IPS-18c (cell line): Measurements from ENCODE around the gene SNX33.
"Not testable (repeated sequence)": the region's sequence is repeated elsewhere in the genome, so short reads cannot be mapped to it uniquely, and the experiment has no call there.

Source experiments
- H3K4me3 ChIP-seq: 2 replicates; pipeline ENCODE4 v1.7.0; 2013; ENCODE audit warnings: low read depth, mild to moderate bottlenecking, low read length, moderate library complexity; ENCODE audit not compliant: insufficient read depth
- H3K9me3 ChIP-seq: one replicate; pipeline ENCODE4 v1.6.1; 2013; ENCODE audit warnings: mild to moderate bottlenecking, low read length, moderate library complexity; ENCODE audit not compliant: control insufficient read depth, insufficient read depth

Gene SNX33, protein sequence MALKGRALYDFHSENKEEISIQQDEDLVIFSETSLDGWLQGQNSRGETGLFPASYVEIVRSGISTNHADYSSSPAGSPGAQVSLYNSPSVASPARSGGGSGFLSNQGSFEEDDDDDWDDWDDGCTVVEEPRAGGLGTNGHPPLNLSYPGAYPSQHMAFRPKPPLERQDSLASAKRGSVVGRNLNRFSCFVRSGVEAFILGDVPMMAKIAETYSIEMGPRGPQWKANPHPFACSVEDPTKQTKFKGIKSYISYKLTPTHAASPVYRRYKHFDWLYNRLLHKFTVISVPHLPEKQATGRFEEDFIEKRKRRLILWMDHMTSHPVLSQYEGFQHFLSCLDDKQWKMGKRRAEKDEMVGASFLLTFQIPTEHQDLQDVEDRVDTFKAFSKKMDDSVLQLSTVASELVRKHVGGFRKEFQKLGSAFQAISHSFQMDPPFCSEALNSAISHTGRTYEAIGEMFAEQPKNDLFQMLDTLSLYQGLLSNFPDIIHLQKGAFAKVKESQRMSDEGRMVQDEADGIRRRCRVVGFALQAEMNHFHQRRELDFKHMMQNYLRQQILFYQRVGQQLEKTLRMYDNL

DNA sequence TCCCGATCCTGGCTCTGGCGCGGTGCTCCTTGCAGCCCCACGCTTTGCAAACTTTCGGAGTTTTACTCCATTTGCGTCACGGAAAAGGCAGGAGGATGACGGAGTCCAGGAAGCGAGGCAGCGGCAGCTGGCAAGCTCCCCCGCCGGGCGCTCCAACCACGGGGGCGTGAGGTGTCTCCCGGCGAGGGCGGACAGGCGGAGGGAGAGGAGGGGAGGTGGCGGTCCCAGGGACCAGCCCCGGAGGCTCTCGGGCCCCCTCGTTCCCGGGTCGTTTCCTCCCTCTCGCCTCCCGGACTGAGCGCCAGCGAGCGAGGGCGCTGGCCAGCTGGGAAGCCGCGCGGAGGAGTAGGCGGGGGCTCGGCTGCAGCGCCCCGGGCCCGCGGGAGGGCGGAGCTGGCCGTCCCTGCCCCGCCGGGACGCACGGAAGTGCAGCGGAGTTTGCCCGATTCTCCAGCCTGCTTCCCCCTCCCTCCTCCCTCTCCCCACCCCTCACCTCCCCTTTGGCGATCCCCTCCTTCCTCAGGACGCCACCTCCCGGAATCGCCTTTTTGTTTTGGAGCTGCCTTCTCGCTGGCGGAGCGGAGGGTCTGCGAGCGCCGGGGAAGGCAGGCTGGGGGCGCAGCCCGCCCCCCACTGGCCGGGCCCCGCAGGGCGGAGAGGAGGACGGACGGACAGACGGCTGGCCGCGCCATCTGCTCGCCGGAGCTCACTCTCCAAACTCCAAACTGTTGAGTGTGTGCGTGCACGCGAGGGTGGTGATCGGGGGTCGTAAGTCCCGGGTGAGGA is at the start of gene SNX33:
SNX33 (plus strand) TSS at position 543 of the 786 bp plus-strand sequence. CDS start 1,191 bp downstream, outside the sequence.
- peak within 1 kb of the TSS; percentile 95 for H3K4me3 ChIP-seq
- H3K9me3 ChIP-seq = no peaks in the 10 kb centered on the region

DNA sequence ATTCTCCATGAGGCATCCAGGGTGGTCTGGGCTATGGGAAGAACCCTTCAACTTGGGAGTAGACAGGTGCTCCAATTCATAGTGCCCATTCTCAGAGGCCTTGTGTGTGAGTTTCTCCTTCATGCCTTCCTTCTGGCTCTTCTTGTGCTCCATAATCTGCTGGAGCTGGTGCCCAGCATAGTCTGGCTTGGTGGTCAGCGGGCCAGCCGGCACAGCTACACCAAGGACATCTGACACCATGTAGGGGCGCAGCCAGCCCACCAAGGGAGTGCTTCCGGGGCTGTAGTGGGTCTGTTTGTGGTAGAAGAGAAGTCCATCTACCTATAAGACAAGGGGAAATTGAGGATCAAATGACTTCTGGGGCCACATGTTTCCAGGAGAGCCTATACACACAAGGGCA is 49.4 kb upstream of the SNX33 start:
- H3K9me3 ChIP-seq = no peaks in the 10 kb centered on the region
- H3K4me3 ChIP-seq = no peak overlapping the region

DNA sequence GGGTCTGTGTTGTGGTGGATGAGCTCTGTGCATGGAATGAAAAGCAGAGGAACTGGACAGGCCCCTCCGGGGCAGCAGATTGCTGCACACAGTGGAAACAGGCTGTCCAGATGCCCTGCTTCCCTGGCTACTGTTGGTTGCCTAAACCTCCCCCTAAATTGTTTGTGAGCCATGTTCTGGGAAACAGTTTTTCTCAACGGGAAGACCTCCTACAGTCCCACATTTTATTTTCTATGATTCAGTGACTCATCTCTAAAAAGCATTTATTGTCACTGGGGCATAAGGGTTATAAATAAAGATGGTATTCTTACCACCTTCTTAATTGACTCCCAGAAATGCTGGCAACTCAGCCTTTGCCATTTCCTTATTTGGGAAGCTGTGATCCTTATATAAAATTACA is 48.3 kb upstream of the SNX33 start:
- H3K9me3 ChIP-seq = no peaks in the 10 kb centered on the region
- no peak overlapping the region for H3K4me3 ChIP-seq

DNA sequence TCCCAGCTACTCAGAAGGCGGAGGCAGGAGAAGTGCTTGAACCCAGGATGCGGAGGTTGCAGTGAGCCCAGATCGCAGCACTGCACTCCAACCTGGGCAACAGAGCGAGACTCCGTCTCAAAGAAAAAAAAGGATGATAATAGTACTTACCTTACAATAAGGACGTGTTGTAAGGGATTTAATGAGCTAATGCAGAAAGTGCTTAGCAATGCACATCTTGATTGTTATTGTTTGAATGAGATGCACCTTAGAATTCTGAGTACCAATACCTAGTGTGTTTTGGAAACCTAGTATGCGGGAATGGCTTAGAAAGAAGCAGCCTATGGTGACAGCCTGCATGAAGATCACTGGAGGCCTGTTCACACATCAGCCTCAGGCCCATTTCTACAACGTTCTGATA is 41.7 kb upstream of the SNX33 start:
- no peak overlapping the region for H3K4me3 ChIP-seq
- H3K9me3 ChIP-seq = no peaks in the 10 kb centered on the region

DNA sequence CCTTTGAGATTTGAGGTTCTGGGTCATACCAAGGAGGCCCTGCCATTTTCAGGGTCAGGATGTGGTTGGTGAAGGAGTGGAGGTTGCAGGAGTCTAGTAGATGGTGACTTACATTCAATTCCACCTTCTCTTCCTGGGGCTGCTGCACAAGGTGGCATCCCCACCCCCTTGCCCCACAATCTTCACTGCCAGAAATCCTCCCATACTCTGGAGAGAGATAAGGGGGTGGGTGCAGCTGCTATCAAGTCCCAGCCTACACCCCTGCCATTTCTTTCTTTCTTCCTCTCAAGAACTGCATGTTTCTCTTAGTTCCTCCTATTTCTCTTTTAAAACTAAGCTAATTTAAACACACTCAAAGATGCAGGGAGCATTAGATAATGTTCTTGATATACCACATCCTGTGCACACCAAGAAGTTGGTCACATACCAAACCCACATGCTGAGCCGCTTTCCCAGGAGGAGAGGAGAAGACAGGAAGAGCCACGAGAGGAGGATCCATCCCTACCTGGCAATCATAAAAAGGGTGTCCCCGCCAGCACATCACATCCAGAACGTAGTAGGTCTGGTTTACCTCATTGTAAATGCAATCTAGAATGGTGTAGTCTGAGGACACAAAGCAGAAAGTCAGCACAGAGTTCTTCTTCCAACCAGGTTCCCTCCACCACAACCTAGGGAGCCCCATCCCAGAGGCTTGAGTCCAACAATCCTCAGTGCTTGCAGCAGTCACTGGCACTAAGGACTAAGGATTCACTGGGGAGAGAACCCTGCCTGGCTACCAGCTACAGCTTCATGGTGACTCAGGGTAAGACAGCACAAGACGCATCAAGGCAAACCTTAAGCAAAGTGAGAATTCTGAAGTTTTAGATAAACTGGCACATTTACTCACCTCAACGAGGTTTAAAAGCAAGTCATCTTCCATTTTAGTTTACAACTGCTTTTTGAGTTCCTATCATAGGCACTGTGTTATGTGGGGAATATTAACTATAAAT is 40.7 kb upstream of the SNX33 start:
- Histone ChIP-seq H3K4me3 (no peak overlapping the region), H3K9me3 (no peaks in the 10 kb centered on the region)

DNA sequence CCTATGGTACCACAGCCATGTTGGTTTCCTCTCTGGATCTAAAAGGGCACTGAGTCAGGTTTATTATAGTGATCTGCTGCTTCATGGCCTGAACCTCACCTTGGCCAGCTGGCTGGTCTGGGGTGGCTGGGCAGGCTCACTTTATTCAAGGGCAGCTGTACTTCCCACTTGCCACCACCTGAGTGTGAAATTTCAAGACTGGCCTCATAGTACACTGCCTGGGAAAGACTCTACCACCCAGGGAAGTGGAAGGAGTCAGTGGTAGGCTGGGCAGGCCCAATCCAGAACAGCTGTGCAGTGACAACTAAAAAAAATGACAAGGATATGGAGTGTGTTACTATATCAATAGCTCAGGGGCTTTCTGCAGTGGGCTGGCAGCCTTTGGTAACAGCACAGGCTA is 30.9 kb upstream of the SNX33 start:
- Histone ChIP-seq H3K9me3 (no peaks in the 10 kb centered on the region), H3K4me3 (no peak overlapping the region)

DNA sequence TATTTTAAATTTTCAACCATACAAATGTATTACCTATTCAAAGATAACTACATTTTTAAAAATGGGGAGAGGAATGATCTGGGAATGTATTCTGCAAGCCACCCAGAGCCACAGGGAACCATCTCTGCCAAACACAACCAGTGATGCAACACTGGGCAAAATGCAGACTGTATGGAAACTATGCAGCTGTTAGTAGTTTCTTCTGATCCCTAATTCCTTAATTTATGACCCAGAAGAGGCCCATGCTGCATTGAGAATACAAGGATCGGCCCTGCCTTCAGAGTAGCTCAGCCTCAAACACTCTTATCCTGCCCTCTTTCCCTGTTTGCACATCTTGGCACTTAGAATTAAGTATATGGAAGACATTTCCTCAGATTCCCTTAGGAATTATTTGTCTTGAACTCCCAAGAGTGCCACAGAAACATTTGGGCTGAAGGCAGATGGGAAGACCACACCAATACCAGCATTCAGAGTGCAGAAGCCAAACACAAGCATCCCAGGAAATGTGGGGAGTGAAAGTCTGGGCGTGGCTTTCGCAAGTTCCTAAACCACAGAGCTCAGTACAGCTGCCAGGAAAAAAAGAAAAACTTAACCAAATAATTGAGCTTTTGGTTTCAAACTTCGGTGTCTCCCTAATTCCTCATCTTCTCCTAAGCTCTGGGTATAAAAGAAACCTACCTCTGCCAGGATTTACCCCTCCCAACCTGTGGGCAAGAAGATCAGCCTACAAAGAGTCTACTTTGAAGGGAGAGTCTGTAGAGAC is 27.5 kb upstream of the SNX33 start:
- Histone ChIP-seq H3K9me3 (no peaks in the 10 kb centered on the region), H3K4me3 (no peak overlapping the region)

DNA sequence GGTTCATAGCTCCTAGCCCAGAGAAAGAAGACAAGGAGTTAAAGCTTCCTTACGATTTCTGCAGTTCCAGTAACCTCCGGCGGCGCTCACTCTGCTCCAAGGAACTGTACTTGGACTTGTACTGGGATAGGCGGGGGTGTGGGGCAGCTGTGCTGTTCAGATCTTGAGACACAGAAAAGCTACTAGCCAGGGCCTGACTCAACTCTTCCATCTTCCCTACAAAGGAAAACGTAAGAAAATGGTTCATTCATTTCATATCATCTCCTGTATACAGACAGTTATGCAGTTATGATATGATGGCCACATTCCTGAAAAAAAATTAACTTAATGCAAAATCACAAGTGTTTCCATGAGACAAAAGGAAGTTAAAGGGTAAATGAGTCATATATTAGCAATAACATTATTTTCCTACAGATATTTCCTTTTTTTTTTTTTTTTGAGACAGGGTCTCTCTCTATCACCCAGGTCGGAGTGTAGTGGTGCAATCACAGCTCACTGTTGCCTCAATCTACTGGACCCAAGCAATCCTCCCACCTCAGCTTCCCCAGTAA is 26.8 kb upstream of the SNX33 start:
- Histone ChIP-seq H3K9me3 (no peaks in the 10 kb centered on the region), H3K4me3 (no peak overlapping the region)

DNA sequence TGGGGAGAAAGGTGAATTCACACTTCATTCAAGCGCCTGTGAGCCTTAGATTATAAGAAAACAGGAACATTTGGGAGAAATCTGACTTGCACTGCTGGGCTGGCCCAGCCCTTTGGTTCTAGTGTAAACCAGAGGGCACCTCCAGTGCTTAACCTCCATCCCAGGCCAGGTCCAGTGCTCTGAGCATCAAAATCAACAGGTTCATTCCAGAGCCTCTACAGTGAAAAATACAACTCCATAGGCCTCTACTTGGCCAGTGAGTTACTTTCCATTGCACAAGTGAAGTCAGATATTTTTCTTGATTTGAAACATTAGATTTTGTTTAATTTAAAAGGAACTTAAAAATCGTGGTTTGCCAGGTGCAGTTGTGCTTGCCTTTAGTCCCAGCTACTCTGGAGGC is 25.2 kb upstream of the SNX33 start:
- Histone ChIP-seq H3K4me3 (no peak overlapping the region), H3K9me3 (no peaks in the 10 kb centered on the region)

DNA sequence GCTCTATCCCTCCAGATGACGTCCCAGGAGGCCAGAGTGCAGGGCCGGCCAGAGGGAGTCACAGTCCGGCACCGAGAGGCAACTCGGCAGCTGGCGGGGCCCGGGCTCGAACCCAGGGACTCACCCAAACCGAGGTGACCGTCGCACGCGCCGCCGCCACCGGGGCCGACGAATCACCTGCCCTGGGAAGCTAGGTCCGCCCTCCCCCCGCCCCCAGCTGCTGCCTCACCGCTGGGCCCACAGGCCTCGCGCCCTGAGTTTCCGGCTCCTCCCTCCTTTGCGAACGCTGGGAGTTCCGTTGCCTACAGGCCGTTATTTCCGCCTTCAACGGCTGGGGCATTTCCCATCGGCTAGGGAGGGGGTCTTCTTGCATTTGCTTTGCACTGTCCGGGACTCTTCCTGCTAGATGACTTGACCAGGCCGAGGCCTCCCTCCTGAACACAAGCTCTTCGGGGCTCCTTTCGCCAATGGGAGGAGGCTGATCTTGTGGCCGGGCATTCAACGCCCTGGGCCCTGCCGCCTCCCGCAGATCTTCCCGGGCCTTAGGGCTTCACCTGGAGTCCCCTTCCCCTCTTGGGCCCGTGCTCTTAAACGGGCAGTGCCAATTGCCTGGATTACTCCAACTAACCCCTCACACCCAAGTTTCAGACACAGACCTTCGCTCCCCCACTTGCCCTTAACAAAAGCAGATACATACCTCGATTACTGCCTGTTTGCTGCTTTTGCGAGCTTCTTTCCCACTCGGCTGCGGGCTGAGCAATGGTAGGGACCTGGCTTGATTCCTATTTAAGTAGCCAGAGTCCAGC is 22.0 kb upstream of the SNX33 start, which contains the start of gene SNUPN:
SNUPN (minus strand) TSS at position 184 of the 806 bp plus-strand sequence. CDS start 4,674 bp downstream, outside the sequence.
- no peaks in the 10 kb centered on the region for H3K9me3 ChIP-seq
- H3K4me3 ChIP-seq = peak within 1 kb of the TSS; percentile 100

DNA sequence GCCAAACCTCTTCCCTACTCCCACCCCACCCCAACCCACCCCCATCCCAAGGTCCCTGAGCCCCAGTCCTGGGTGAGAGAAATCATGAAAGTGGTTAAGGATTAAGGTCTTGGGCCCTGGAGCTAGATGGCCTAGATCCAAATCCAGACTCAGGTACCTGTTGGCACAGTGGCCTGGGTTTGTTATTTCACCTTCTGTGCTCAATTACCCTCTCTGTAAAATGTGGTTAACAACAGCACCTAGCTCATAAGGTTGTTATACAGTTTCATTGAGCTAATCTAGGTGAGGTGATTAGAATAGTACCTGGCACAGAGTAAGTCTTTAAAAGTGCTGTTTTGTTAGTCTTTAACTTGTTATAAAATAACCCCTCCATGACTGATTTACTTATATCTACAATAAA is 15.8 kb upstream of the SNX33 start:
- no peak overlapping the region for H3K4me3 ChIP-seq
- H3K9me3 ChIP-seq = no peaks in the 10 kb centered on the region

DNA sequence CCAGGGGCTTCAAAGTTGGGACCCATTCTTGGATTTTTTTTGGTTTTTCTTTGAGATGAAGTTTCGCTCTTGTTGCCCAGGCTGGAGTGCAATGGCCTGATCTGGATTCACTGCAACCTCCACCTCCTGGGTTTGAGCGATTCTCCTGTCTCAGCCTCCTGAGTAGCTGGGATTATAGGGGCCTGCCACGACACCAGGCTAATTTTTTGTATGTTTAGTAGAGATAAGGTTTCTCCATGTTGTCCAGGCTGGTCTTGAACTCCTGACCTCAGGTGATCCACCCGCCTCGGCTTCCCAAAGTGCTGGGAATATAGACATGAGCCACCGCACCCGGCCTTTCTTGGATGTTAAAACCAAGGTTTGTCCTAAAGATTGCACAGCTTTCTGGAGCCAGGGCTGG is 13.8 kb upstream of the SNX33 start:
- H3K4me3 ChIP-seq, H3K9me3 ChIP-seq: not testable (repeated sequence)

DNA sequence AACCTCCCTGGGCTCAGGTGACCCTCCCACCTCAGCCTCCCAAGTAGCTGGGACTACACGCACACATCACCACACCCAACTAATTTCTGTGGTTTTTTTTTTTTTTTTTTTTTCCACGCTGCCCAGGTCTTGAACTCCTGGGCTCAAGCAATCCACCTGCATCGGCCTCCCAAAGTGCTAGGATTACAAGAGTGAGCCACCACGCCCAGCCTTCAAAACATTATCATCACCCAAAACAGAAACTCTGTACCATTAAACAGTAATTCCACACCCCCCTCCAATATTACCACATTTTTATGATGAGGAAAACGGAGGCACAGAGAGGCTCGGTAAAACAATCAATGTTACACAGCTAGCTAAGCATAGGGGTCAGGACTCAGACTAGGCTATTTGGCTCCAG is 11.7 kb upstream of the SNX33 start:
- Histone ChIP-seq H3K9me3 (no peaks in the 10 kb centered on the region), H3K4me3 (no peak overlapping the region)

DNA sequence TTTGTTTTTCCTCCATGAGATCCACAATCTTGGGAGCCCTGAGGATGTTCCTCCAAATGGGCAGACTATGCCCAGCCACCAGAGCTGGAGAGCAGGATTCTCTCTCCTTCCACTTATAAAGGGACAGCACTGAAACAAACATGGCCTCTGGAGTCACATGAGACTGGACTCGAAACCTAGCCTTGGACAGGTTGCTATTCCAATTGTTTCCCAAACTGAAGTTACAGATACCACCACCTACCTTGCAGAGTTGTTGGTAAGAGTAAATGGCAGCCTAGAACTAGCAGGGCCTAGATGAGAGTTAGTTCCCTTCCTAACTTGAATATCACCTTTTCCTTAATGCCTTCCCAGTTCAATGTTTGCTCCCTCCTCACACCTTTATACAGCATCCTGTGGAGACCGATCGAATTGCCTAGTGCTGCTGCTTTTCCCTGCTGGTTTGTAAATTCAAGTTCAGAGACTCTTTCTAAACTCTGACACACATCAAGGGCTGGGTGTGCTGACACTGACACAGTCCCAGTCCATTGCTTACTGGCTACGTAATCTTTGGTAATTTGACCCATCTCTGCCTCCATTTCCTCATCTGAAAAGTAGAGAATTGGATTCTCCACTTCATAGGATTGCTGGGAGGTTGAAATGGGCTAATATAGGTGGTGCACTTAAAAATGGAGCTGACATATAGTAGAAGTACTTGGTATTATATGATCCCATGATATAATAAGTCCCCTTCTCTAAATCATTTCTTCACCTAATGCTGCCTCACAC is 10.3 kb upstream of the SNX33 start:
- Histone ChIP-seq H3K4me3 (peak overlapping the region; percentile 9; the same call in 1 of the 2 replicates), H3K9me3 (no peaks in the 10 kb centered on the region)
